Cardiac muscle cell (in vitro differentiated cells and primary cell): Measurements from ENCODE around the gene UHMK1. TPM values are rescaled to one million over a fixed set of nuclear protein-coding genes. Genes with fewer than 3 reads are reported as not detected.

Experiments
- DNase-seq, 2 donors: peaks; one replicate each; pipeline versions ENCODE4 v3.0.0 to v3.0.0-alpha.2; 2010 to 2017; ENCODE audit warnings: low read depth in 1 of 2, low spot score in 1 of 2
- H3K27ac ChIP-seq: fragments of 200-600 bp; sonication (generic); 2 replicates; pipeline ENCODE4 v1.5.1; 2016
- H3K27me3 ChIP-seq: fragments of 200-600 bp; sonication (generic); 2 replicates; pipeline ENCODE4 v1.6.0; 2016; ENCODE audit warnings: control low read depth
- H3K36me3 ChIP-seq: fragments of 200-600 bp; sonication (generic); 2 replicates; pipeline ENCODE4 v1.5.1; 2016; ENCODE audit warnings: control low read depth
- H3K4me1 ChIP-seq: fragments of 200-600 bp; sonication (generic); 2 replicates; pipeline ENCODE4 v1.8.1; 2017; ENCODE audit warnings: low read depth, mild to moderate bottlenecking, mixed run types
- H3K4me3 ChIP-seq: fragments of 200-600 bp; sonication (generic); 2 replicates; pipeline ENCODE4 v1.5.1; 2016; ENCODE audit warnings: mild to moderate bottlenecking
- H3K9me3 ChIP-seq: fragments of 200-600 bp; sonication (generic); 2 replicates; pipeline ENCODE4 v1.5.1; 2017; ENCODE audit warnings: low read depth, mild to moderate bottlenecking, control low read depth
- CTCF ChIP-seq: IDR thresholded peaks from 2 replicates; pipeline ENCODE4 v1.5.1; 2012; ENCODE audit warnings: low read depth, mild to moderate bottlenecking, low read length
- polyA plus RNA-seq: library from polyadenylated mRNA; unstranded; fragments of >200 nt; fragmentation: Nextera tagmentation; extraction: Ambion mirVana; gene quantifications from 2 replicates; pipeline ENCODE4 v1.2.1, GENCODE V29; 2016
- total RNA-seq: library from RNA; depleted of rRNA; stranded (reverse); fragments of >200 nt; gene quantifications from 2 replicates; pipeline ENCODE4 v1.2.3, GENCODE V29; 2016

The UHMK1 gene
- total and polyA plus RNA-seq, 2 experiments from 2014 or later = 3.5 to 17.2 TPM

GRCh38 chr1:162538815-162539431 lies 41.3 kb downstream of the UHMK1 start:
- TF ChIP-seq CTCF = no peak
- DNase-seq = peak in 1 of 2 donors; percentile 82
- Histone ChIP-seq H3K27me3 (no peaks in the 10 kb centered on the region), H3K4me3 (no peak overlapping the region), H3K9me3 (no peaks in the 10 kb centered on the region), H3K4me1 (no peaks in the 10 kb centered on the region), H3K27ac (no peak overlapping the region), H3K36me3 (no peaks in the 10 kb centered on the region)

GRCh38 chr1:162541619-162542141 lies 44.1 kb downstream of the UHMK1 start:
- Histone ChIP-seq H3K9me3 (no peaks in the 10 kb centered on the region), H3K36me3 (no peaks in the 10 kb centered on the region), H3K27ac (no peak overlapping the region), H3K27me3 (no peaks in the 10 kb centered on the region), H3K4me1 (no peaks in the 10 kb centered on the region), H3K4me3 (no peak overlapping the region)
- no peak for TF ChIP-seq CTCF
- DNase-seq = peak in 1 of 2 donors; percentile 96

GRCh38 chr1:162543228-162543627 lies 45.6 kb downstream of the UHMK1 start:
- Histone ChIP-seq H3K4me1 (no peaks in the 10 kb centered on the region), H3K27me3 (no peaks in the 10 kb centered on the region), H3K9me3 (no peaks in the 10 kb centered on the region), H3K36me3 (no peaks in the 10 kb centered on the region), H3K4me3 (no peak overlapping the region), H3K27ac (no peak overlapping the region)
- no peak for DNase-seq
- TF ChIP-seq CTCF = no peak

- no peak overlapping the region for H3K27ac ChIP-seq
- no peak for TF ChIP-seq CTCF
- H3K36me3 ChIP-seq = no peaks in the 10 kb centered on the region
- no peaks in the 10 kb centered on the region for H3K9me3 ChIP-seq
- no peaks in the 10 kb centered on the region for H3K4me1 ChIP-seq
- no peaks in the 10 kb centered on the region for H3K27me3 ChIP-seq
- H3K4me3 ChIP-seq = no peak overlapping the region
- peak in 1 of 2 donors; percentile 16 for DNase-seq
Observed at GRCh38 chr1:162548170-162548569, 50.6 kb downstream of the UHMK1 start.

GRCh38 chr1:162549001-162549400 lies 51.4 kb downstream of the UHMK1 start:
- H3K4me3 ChIP-seq = no peak overlapping the region
- H3K27ac ChIP-seq = no peak overlapping the region
- H3K9me3 ChIP-seq = no peaks in the 10 kb centered on the region
- no peak for TF ChIP-seq CTCF
- H3K36me3 ChIP-seq = no peaks in the 10 kb centered on the region
- H3K4me1 ChIP-seq = no peaks in the 10 kb centered on the region
- H3K27me3 ChIP-seq = no peaks in the 10 kb centered on the region
- no peak for DNase-seq
